ENCODE measurements around the gene SHANK3.

DNA sequence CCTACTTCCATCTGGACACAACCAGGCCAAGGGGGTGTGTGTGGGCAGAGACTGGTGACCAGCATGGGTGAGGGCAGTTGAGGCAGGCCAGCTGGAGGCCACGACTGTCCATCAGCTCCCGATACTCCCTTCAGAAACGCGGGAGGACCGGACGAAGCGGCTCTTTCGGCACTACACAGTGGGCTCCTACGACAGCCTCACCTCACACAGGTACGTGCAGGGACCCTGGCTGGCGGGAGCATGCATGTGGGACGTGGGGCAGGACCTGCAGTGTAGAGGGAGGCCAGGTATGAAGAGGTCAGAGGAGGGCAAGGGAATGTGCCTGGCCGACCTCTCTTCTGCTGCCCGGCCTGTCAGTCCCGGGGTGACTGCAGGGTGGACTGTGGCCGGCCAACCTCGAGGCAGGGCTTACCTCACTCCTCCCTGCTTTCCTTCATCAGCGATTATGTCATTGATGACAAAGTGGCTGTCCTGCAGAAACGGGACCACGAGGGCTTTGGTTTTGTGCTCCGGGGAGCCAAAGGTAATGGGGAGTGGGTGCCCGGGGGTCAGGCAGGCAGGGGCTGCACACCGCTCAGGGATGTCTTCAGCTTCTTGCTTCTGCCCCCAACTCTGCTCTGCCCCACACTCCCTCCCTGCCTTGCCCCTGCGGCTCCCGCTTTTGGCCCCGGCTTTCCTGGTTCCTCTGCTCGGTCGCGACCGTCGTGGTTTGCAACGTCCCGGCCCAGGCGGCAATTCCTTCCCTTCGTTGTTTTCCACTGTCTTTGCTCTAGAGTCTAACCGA lies 31.3 kb downstream of the SHANK3 start:
- TF ChIP-seq, protein P1, sequence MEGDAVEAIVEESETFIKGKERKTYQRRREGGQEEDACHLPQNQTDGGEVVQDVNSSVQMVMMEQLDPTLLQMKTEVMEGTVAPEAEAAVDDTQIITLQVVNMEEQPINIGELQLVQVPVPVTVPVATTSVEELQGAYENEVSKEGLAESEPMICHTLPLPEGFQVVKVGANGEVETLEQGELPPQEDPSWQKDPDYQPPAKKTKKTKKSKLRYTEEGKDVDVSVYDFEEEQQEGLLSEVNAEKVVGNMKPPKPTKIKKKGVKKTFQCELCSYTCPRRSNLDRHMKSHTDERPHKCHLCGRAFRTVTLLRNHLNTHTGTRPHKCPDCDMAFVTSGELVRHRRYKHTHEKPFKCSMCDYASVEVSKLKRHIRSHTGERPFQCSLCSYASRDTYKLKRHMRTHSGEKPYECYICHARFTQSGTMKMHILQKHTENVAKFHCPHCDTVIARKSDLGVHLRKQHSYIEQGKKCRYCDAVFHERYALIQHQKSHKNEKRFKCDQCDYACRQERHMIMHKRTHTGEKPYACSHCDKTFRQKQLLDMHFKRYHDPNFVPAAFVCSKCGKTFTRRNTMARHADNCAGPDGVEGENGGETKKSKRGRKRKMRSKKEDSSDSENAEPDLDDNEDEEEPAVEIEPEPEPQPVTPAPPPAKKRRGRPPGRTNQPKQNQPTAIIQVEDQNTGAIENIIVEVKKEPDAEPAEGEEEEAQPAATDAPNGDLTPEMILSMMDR (IDR thresholded peaks at IDR 0.05; ENCODE audit: low read depth, low read length, missing input control): no peak
- TF ChIP-seq EGR1 (IDR thresholded peaks at IDR 0.05; ENCODE audit: low read depth in 2 of 2) (no peak), RAD21 (IDR thresholded peaks at IDR 0.05) (no peak), GABPA (IDR thresholded peaks at IDR 0.05 in 1 of 2, conservative IDR thresholded peaks at IDR 0.05 in 1 of 2) (no peak), FOXA1 (IDR thresholded peaks at IDR 0.05) (no peak), SP1 (IDR thresholded peaks at IDR 0.05) (peak; percentile 13), YY1 (IDR thresholded peaks at IDR 0.05) (no peak), TAF1 (conservative IDR thresholded peaks at IDR 0.05) (no peak)
- TF ChIP-seq, protein P2, sequence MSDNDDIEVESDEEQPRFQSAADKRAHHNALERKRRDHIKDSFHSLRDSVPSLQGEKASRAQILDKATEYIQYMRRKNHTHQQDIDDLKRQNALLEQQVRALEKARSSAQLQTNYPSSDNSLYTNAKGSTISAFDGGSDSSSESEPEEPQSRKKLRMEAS (IDR thresholded peaks at IDR 0.05): no peak
- TF ChIP-seq, protein P3, sequence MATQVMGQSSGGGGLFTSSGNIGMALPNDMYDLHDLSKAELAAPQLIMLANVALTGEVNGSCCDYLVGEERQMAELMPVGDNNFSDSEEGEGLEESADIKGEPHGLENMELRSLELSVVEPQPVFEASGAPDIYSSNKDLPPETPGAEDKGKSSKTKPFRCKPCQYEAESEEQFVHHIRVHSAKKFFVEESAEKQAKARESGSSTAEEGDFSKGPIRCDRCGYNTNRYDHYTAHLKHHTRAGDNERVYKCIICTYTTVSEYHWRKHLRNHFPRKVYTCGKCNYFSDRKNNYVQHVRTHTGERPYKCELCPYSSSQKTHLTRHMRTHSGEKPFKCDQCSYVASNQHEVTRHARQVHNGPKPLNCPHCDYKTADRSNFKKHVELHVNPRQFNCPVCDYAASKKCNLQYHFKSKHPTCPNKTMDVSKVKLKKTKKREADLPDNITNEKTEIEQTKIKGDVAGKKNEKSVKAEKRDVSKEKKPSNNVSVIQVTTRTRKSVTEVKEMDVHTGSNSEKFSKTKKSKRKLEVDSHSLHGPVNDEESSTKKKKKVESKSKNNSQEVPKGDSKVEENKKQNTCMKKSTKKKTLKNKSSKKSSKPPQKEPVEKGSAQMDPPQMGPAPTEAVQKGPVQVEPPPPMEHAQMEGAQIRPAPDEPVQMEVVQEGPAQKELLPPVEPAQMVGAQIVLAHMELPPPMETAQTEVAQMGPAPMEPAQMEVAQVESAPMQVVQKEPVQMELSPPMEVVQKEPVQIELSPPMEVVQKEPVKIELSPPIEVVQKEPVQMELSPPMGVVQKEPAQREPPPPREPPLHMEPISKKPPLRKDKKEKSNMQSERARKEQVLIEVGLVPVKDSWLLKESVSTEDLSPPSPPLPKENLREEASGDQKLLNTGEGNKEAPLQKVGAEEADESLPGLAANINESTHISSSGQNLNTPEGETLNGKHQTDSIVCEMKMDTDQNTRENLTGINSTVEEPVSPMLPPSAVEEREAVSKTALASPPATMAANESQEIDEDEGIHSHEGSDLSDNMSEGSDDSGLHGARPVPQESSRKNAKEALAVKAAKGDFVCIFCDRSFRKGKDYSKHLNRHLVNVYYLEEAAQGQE (IDR thresholded peaks at IDR 0.05): no peak
- TF ChIP-seq, protein P4, sequence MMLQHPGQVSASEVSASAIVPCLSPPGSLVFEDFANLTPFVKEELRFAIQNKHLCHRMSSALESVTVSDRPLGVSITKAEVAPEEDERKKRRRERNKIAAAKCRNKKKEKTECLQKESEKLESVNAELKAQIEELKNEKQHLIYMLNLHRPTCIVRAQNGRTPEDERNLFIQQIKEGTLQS (IDR thresholded peaks at IDR 0.05): no peak

Measured in liver (tissue), 3 donors.